GM12873 (cell line): ENCODE data around the gene TMCC1.

ENCODE experiments used
- TF ChIP-seq, protein P1 (sequence below): IDR thresholded peaks from 2 replicates; pipeline ENCODE4 v1.5.1; 2012; ENCODE audit warnings: low read depth, mild to moderate bottlenecking, moderate library complexity, low read length, control low read depth; ENCODE audit not compliant: insufficient read depth; ENCODE audit errors: missing control alignments

TMCC1 gene

GRCh38 chr3:129934234-129935123, 41.0 kb upstream of the TMCC1 start:
- TF ChIP-seq, protein P1, sequence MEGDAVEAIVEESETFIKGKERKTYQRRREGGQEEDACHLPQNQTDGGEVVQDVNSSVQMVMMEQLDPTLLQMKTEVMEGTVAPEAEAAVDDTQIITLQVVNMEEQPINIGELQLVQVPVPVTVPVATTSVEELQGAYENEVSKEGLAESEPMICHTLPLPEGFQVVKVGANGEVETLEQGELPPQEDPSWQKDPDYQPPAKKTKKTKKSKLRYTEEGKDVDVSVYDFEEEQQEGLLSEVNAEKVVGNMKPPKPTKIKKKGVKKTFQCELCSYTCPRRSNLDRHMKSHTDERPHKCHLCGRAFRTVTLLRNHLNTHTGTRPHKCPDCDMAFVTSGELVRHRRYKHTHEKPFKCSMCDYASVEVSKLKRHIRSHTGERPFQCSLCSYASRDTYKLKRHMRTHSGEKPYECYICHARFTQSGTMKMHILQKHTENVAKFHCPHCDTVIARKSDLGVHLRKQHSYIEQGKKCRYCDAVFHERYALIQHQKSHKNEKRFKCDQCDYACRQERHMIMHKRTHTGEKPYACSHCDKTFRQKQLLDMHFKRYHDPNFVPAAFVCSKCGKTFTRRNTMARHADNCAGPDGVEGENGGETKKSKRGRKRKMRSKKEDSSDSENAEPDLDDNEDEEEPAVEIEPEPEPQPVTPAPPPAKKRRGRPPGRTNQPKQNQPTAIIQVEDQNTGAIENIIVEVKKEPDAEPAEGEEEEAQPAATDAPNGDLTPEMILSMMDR = peak; percentile 85

GRCh38 chr3:129933471-129933870, 40.0 kb upstream of the TMCC1 start:
- TF ChIP-seq, protein P1 = no peak

- TF ChIP-seq, protein P1 = no peak
Observed at GRCh38 chr3:129929383-129929782, 35.9 kb upstream of the TMCC1 start.

- TF ChIP-seq, protein P1 = no peak
Observed at GRCh38 chr3:129927072-129927471, 33.6 kb upstream of the TMCC1 start.

GRCh38 chr3:129919806-129920205, 26.3 kb upstream of the TMCC1 start:
- TF ChIP-seq, protein P1 = no peak

- TF ChIP-seq, protein P1 = no peak
Observed at GRCh38 chr3:129919357-129919756, 25.8 kb upstream of the TMCC1 start.

DNA sequence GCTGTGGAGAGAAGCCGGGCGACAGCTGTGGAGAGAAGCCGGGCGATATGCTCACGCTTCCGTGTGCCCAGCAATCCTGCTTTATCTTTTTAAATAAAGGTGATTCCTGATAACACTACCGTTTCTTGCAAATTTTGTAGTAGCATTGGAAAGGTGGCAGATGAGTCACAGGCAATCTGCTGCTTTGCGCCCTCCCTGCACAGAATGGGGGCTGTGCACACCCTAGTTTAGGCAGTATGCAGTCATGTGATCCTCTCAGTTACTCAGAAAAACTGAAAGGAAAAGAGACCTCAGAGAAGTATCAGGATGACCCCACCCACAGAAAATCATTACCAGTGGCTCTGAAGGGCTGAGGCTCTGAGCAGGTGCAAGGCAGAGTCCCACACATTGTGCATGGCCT, 24.9 kb upstream of the TMCC1 start:
- TF ChIP-seq, protein P1 = no peak
